Measurements from ENCODE around the gene MYBPC1. TPM values are rescaled to one million over a fixed set of nuclear protein-coding genes. Genes with fewer than 3 reads are reported as not detected.

MYBPC1 gene
- polyA plus RNA-seq, 4 donors = 0.16 to 6.4 (median 3.6) TPM

- peaks cover 0 to 6% (median 3%) of the 10 kb centered on the region in 3 donors for H3K4me1 ChIP-seq (ENCODE audit: control insufficient read depth in 3 of 3, insufficient read depth in 2 of 3, low read depth in 1 of 3, low read length in 2 of 3)
- no peak overlapping the region for H3K27ac ChIP-seq (ENCODE audit: low read depth in 1 of 3, low read length in 2 of 3)
- no peaks in the 10 kb centered on the region for H3K36me3 ChIP-seq (ENCODE audit: control insufficient read depth in 3 of 3, insufficient read depth in 2 of 3, low read depth in 1 of 3, low read length in 3 of 3)
- no peaks in the 10 kb centered on the region for H3K27me3 ChIP-seq (ENCODE audit: control insufficient read depth in 3 of 3, insufficient read depth in 3 of 3, low read length in 3 of 3)
- WGBS, 3 donors = 79 to 90% (median 89%) methylated on average over 4 of the region's 4 CpGs
- DNase-seq = no peak
- FAIRE-seq = no peak
- no peaks in the 10 kb centered on the region for H3K9me3 ChIP-seq (ENCODE audit: control insufficient read depth in 2 of 2, insufficient read depth in 1 of 2, low read depth in 1 of 2, low read length in 1 of 2)
- no peak overlapping the region for H3K4me3 ChIP-seq (ENCODE audit: low read depth in 1 of 3, low read length in 3 of 3)
Observed at GRCh38 chr12:101567918-101568317, 26.9 kb upstream of the MYBPC1 start.

- H3K27me3 ChIP-seq (ENCODE audit: control insufficient read depth in 3 of 3, insufficient read depth in 3 of 3, low read length in 3 of 3) = no peaks in the 10 kb centered on the region
- H3K4me3 ChIP-seq (ENCODE audit: low read depth in 1 of 3, low read length in 3 of 3) = no peak overlapping the region
- no peak for FAIRE-seq
- H3K4me1 ChIP-seq (ENCODE audit: control insufficient read depth in 3 of 3, insufficient read depth in 2 of 3, low read depth in 1 of 3, low read length in 2 of 3) = peaks cover 0 to 6% (median 3%) of the 10 kb centered on the region in 3 donors
- 0 to 4% (median 4%) methylated on average over 2 of the region's 2 CpGs for WGBS, 3 donors
- H3K36me3 ChIP-seq (ENCODE audit: control insufficient read depth in 3 of 3, insufficient read depth in 2 of 3, low read depth in 1 of 3, low read length in 3 of 3) = no peaks in the 10 kb centered on the region
- DNase-seq = peak; percentile 43 to 60
- H3K9me3 ChIP-seq (ENCODE audit: control insufficient read depth in 2 of 2, insufficient read depth in 1 of 2, low read depth in 1 of 2, low read length in 1 of 2) = no peaks in the 10 kb centered on the region
- no peak overlapping the region for H3K27ac ChIP-seq (ENCODE audit: low read depth in 1 of 3, low read length in 2 of 3)
Observed at GRCh38 chr12:101570047-101570446, 24.7 kb upstream of the MYBPC1 start.

DNA sequence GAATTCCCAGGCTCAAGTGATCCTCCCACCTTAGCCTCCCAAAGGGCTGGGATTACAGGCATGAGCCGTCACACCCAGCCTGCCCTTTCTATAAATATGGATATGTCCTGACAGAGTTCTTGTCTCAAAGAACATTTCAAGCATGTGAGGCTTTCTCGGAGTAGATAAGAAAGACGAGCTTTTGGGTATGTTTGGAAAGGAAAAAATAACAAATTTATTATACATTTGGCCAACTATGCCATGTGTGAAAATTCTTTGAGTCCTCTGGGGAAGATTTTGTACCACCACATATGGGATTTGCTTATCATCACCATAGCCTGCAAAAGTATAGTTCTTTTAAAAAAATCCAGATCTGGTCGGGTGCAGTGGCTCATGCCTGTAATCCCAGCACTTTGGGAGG lies 23.7 kb upstream of the MYBPC1 start:
- no peaks in the 10 kb centered on the region for H3K9me3 ChIP-seq (ENCODE audit: control insufficient read depth in 2 of 2, insufficient read depth in 1 of 2, low read depth in 1 of 2, low read length in 1 of 2)
- H3K4me1 ChIP-seq (ENCODE audit: control insufficient read depth in 3 of 3, insufficient read depth in 2 of 3, low read depth in 1 of 3, low read length in 2 of 3) = peaks cover 0 to 6% (median 3%) of the 10 kb centered on the region in 3 donors
- no peaks in the 10 kb centered on the region for H3K36me3 ChIP-seq (ENCODE audit: control insufficient read depth in 3 of 3, insufficient read depth in 2 of 3, low read depth in 1 of 3, low read length in 3 of 3)
- no peak for DNase-seq
- no peak overlapping the region for H3K4me3 ChIP-seq (ENCODE audit: low read depth in 1 of 3, low read length in 3 of 3)
- WGBS, 3 donors = 72 to 79% (median 77%) methylated on average over 4 of the region's 4 CpGs
- H3K27me3 ChIP-seq (ENCODE audit: control insufficient read depth in 3 of 3, insufficient read depth in 3 of 3, low read length in 3 of 3) = no peaks in the 10 kb centered on the region
- no peak overlapping the region for H3K27ac ChIP-seq (ENCODE audit: low read depth in 1 of 3, low read length in 2 of 3)
- FAIRE-seq = no peak

GRCh38 chr12:101573743-101574142 lies 21.0 kb upstream of the MYBPC1 start:
- DNase-seq (no peak), FAIRE-seq (no peak)
- H3K9me3 ChIP-seq (ENCODE audit: control insufficient read depth in 2 of 2, insufficient read depth in 1 of 2, low read depth in 1 of 2, low read length in 1 of 2) = no peaks in the 10 kb centered on the region
- peaks cover 0 to 6% (median 3%) of the 10 kb centered on the region in 3 donors for H3K4me1 ChIP-seq (ENCODE audit: control insufficient read depth in 3 of 3, insufficient read depth in 2 of 3, low read depth in 1 of 3, low read length in 2 of 3)
- H3K36me3 ChIP-seq (ENCODE audit: control insufficient read depth in 3 of 3, insufficient read depth in 2 of 3, low read depth in 1 of 3, low read length in 3 of 3) = no peaks in the 10 kb centered on the region
- H3K27ac ChIP-seq (ENCODE audit: low read depth in 1 of 3, low read length in 2 of 3) = no peak overlapping the region
- no peak overlapping the region for H3K4me3 ChIP-seq (ENCODE audit: low read depth in 1 of 3, low read length in 3 of 3)
- H3K27me3 ChIP-seq (ENCODE audit: control insufficient read depth in 3 of 3, insufficient read depth in 3 of 3, low read length in 3 of 3) = no peaks in the 10 kb centered on the region
- WGBS, 3 donors = 93 to 95% (median 94%) methylated on average over 1 of the region's 1 CpG

GRCh38 chr12:101578417-101578816 lies 16.4 kb upstream of the MYBPC1 start:
- 72 to 81% (median 79%) methylated on average over 2 of the region's 2 CpGs for WGBS, 3 donors
- peak; percentile 57 for FAIRE-seq
- no peaks in the 10 kb centered on the region for H3K4me1 ChIP-seq (ENCODE audit: control insufficient read depth in 3 of 3, insufficient read depth in 2 of 3, low read depth in 1 of 3, low read length in 2 of 3)

DNA sequence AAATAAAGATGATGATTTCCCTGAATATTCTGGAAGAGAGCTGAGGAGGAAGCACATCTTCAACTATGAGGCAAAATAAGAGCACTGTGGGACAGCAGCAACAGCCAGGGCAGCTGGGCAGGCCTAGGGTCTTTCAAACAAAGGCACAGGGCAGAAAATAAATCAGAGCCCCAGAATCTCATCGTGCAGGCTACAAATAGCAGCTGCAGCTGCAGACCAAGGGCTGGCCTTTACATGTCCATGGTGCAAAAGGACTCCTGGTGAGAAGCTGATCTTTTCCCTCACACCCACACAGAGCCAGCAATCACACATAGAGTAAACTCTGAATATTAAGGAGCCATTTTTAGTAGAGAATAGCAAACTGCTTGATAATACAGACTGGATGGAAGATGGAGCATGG lies 13.6 kb upstream of the MYBPC1 start:
- H3K4me3 ChIP-seq (ENCODE audit: low read depth in 1 of 3, low read length in 3 of 3) = no peak overlapping the region
- H3K36me3 ChIP-seq (ENCODE audit: control insufficient read depth in 3 of 3, insufficient read depth in 2 of 3, low read depth in 1 of 3, low read length in 3 of 3) = no peaks in the 10 kb centered on the region
- no peaks in the 10 kb centered on the region for H3K9me3 ChIP-seq (ENCODE audit: control insufficient read depth in 2 of 2, insufficient read depth in 1 of 2, low read depth in 1 of 2, low read length in 1 of 2)
- H3K4me1 ChIP-seq (ENCODE audit: control insufficient read depth in 3 of 3, insufficient read depth in 2 of 3, low read depth in 1 of 3, low read length in 2 of 3) = no peaks in the 10 kb centered on the region
- FAIRE-seq (no peak), DNase-seq (no peak)
- 28 to 57% (median 31%) methylated on average over 1 of the region's 1 CpG for WGBS, 3 donors
- no peaks in the 10 kb centered on the region for H3K27me3 ChIP-seq (ENCODE audit: control insufficient read depth in 3 of 3, insufficient read depth in 3 of 3, low read length in 3 of 3)
- no peak overlapping the region for H3K27ac ChIP-seq (ENCODE audit: low read depth in 1 of 3, low read length in 2 of 3)

More at GRCh38 chr12:101578417-101578816, 16.4 kb upstream of the MYBPC1 start:
- no peak overlapping the region for H3K27ac ChIP-seq (ENCODE audit: low read depth in 1 of 3, low read length in 2 of 3)
- DNase-seq = no peak
- H3K36me3 ChIP-seq (ENCODE audit: control insufficient read depth in 3 of 3, insufficient read depth in 2 of 3, low read depth in 1 of 3, low read length in 3 of 3) = no peaks in the 10 kb centered on the region
- no peaks in the 10 kb centered on the region for H3K9me3 ChIP-seq (ENCODE audit: control insufficient read depth in 2 of 2, insufficient read depth in 1 of 2, low read depth in 1 of 2, low read length in 1 of 2)
- H3K4me3 ChIP-seq (ENCODE audit: low read depth in 1 of 3, low read length in 3 of 3) = no peak overlapping the region
- H3K27me3 ChIP-seq (ENCODE audit: control insufficient read depth in 3 of 3, insufficient read depth in 3 of 3, low read length in 3 of 3) = no peaks in the 10 kb centered on the region

GRCh38 chr12:101582937-101583336 lies 11.8 kb upstream of the MYBPC1 start:
- FAIRE-seq (no peak), DNase-seq (no peak)
- no peaks in the 10 kb centered on the region for H3K36me3 ChIP-seq (ENCODE audit: control insufficient read depth in 3 of 3, insufficient read depth in 2 of 3, low read depth in 1 of 3, low read length in 3 of 3)
- no peaks in the 10 kb centered on the region for H3K4me1 ChIP-seq (ENCODE audit: control insufficient read depth in 3 of 3, insufficient read depth in 2 of 3, low read depth in 1 of 3, low read length in 2 of 3)
- no peak overlapping the region for H3K27ac ChIP-seq (ENCODE audit: low read depth in 1 of 3, low read length in 2 of 3)
- WGBS, 3 donors = 56 to 72% (median 67%) methylated on average over 1 of the region's 1 CpG
- no peaks in the 10 kb centered on the region for H3K9me3 ChIP-seq (ENCODE audit: control insufficient read depth in 2 of 2, insufficient read depth in 1 of 2, low read depth in 1 of 2, low read length in 1 of 2)
- H3K27me3 ChIP-seq (ENCODE audit: control insufficient read depth in 3 of 3, insufficient read depth in 3 of 3, low read length in 3 of 3) = no peaks in the 10 kb centered on the region
- no peak overlapping the region for H3K4me3 ChIP-seq (ENCODE audit: low read depth in 1 of 3, low read length in 3 of 3)

- Histone ChIP-seq H3K27me3 (ENCODE audit: control insufficient read depth in 3 of 3, insufficient read depth in 3 of 3, low read length in 3 of 3) (no peaks in the 10 kb centered on the region), H3K4me3 (ENCODE audit: low read depth in 1 of 3, low read length in 3 of 3) (no peak overlapping the region), H3K36me3 (ENCODE audit: control insufficient read depth in 3 of 3, insufficient read depth in 2 of 3, low read depth in 1 of 3, low read length in 3 of 3) (no peaks in the 10 kb centered on the region), H3K4me1 (ENCODE audit: control insufficient read depth in 3 of 3, insufficient read depth in 2 of 3, low read depth in 1 of 3, low read length in 2 of 3) (no peaks in the 10 kb centered on the region), H3K27ac (ENCODE audit: low read depth in 1 of 3, low read length in 2 of 3) (no peak overlapping the region), H3K9me3 (ENCODE audit: control insufficient read depth in 2 of 2, insufficient read depth in 1 of 2, low read depth in 1 of 2, low read length in 1 of 2) (no peaks in the 10 kb centered on the region)
- 55 to 63% (median 57%) methylated on average over 3 of the region's 3 CpGs for WGBS, 3 donors
- DNase-seq (no peak), FAIRE-seq (no peak)
Observed at GRCh38 chr12:101590383-101590782, 4.4 kb upstream of the MYBPC1 start.

- Histone ChIP-seq H3K27me3 (ENCODE audit: control insufficient read depth in 3 of 3, insufficient read depth in 3 of 3, low read length in 3 of 3) (no peaks in the 10 kb centered on the region), H3K27ac (ENCODE audit: low read depth in 1 of 3, low read length in 2 of 3) (no peak overlapping the region), H3K36me3 (ENCODE audit: control insufficient read depth in 3 of 3, insufficient read depth in 2 of 3, low read depth in 1 of 3, low read length in 3 of 3) (no peaks in the 10 kb centered on the region), H3K4me1 (ENCODE audit: control insufficient read depth in 3 of 3, insufficient read depth in 2 of 3, low read depth in 1 of 3, low read length in 2 of 3) (no peaks in the 10 kb centered on the region), H3K4me3 (ENCODE audit: low read depth in 1 of 3, low read length in 3 of 3) (no peak overlapping the region), H3K9me3 (ENCODE audit: control insufficient read depth in 2 of 2, insufficient read depth in 1 of 2, low read depth in 1 of 2, low read length in 1 of 2) (no peaks in the 10 kb centered on the region)
- FAIRE-seq (no peak), DNase-seq (no peak)
Observed at GRCh38 chr12:101591781-101592180, 3.0 kb upstream of the MYBPC1 start.

Data from small intestine (tissue), 7 donors.